IMR-90 (cell line): ENCODE data around the gene DIAPH2. TPM values are rescaled to one million over a fixed set of nuclear protein-coding genes. Genes with fewer than 3 reads are reported as not detected.

Experiments
- ATAC-seq: fragments of 200-7000 bp; cut with Tn5 transposase; 2 replicates; pipeline ENCODE4 v1.9.1; 2020; ENCODE audit warnings: low read depth, mild to moderate bottlenecking, moderate library complexity
- BruUV-seq: library from RNA; stranded (reverse); fragments of 400-500 nt; replicated peaks from 2 replicates; lab custom pipeline; 2021; lab: Mats Ljungman, UMichigan
- CTCF ChIA-PET: fragments of 300-600 bp; formaldehyde crosslinking; extraction: SDS; loops from one replicate; lab custom pipeline; 2021; ENCODE audit warnings: antibody characterized with exemption; lab: Yijun Ruan, JAX
- POLR2A ChIA-PET: fragments of 300-600 bp; sonication (Branson Sonifier 250); formaldehyde crosslinking; loops from one replicate; lab custom pipeline; 2022; ENCODE audit warnings: antibody characterized with exemption; ENCODE audit not compliant: unreplicated experiment; lab: Charles Lee
- DNase-seq: peaks from one replicate; pipeline ENCODE4 v3.0.0; 2013
- H2AFZ ChIP-seq: replicated peaks from 2 replicates; pipeline ENCODE3; 2013; ENCODE audit warnings: low read length, mild to moderate bottlenecking; ENCODE audit not compliant: poor library complexity
- H2AK5ac ChIP-seq: 2 replicates; pipeline ENCODE4 v1.6.1; 2013; ENCODE audit warnings: low read depth, low read length, inconsistent platforms
- H2AK9ac ChIP-seq: replicated peaks from 2 replicates; pipeline ENCODE3; 2013; ENCODE audit warnings: mild to moderate bottlenecking, low read depth, low read length, moderate library complexity; ENCODE audit not compliant: poor library complexity
- H2BK120ac ChIP-seq: 2 replicates; pipeline ENCODE4 v1.6.1; 2013; ENCODE audit warnings: low read depth, low read length, inconsistent platforms
- H2BK15ac ChIP-seq: 3 replicates; pipeline ENCODE4 v1.6.1; 2013; ENCODE audit warnings: low read depth, low read length, inconsistent platforms
- H2BK20ac ChIP-seq: 2 replicates; pipeline ENCODE4 v1.6.1; 2013; ENCODE audit warnings: low read depth, mild to moderate bottlenecking, inconsistent platforms, low read length, moderate library complexity
- H2BK5ac ChIP-seq: 2 replicates; pipeline ENCODE4 v1.6.1; 2013; ENCODE audit warnings: mild to moderate bottlenecking, low read depth, low read length, inconsistent platforms; ENCODE audit not compliant: poor library complexity, severe bottlenecking
- H3K14ac ChIP-seq: replicated peaks from 2 replicates; pipeline ENCODE4 v1.6.1; 2013; ENCODE audit warnings: low read depth, low read length, inconsistent platforms
- H3K18ac ChIP-seq: 2 replicates; pipeline ENCODE4 v1.6.1; 2013; ENCODE audit warnings: low read depth, low read length, control low read depth
- H3K23ac ChIP-seq: 2 replicates; pipeline ENCODE4 v1.6.1; 2013; ENCODE audit warnings: low read depth, low read length, inconsistent platforms
- H3K27ac ChIP-seq: 2 replicates; pipeline ENCODE4 v1.5.1; 2013; ENCODE audit warnings: mild to moderate bottlenecking, control low read depth, low read length; ENCODE audit not compliant: insufficient read depth
- H3K27me3 ChIP-seq: 2 replicates; pipeline ENCODE4 v1.6.1; 2013; ENCODE audit warnings: low read length; ENCODE audit not compliant: control insufficient read depth, insufficient read depth
- H3K36me3 ChIP-seq: 2 replicates; pipeline ENCODE4 v1.6.1; 2013; ENCODE audit warnings: low read length, mixed read lengths; ENCODE audit not compliant: control insufficient read depth, insufficient read depth
- H3K4ac ChIP-seq: 2 replicates; pipeline ENCODE4 v1.6.1; 2013; ENCODE audit warnings: low read depth, low read length, inconsistent platforms
- H3K4me1 ChIP-seq: 2 replicates; pipeline ENCODE4 v1.6.1; 2013; ENCODE audit warnings: low read length, mixed read lengths; ENCODE audit not compliant: control insufficient read depth, insufficient read depth
- H3K4me2 ChIP-seq: 2 replicates; pipeline ENCODE4 v1.6.1; 2013; ENCODE audit warnings: low read depth, mild to moderate bottlenecking, control low read depth, low read length, moderate library complexity
- H3K4me3 ChIP-seq: 2 replicates; pipeline ENCODE4 v1.5.1; 2013; ENCODE audit warnings: low read depth, mild to moderate bottlenecking, control low read depth, low read length, moderate library complexity; ENCODE audit not compliant: insufficient read depth
- H3K56ac ChIP-seq: 2 replicates; pipeline ENCODE4 v1.6.1; 2013; ENCODE audit warnings: low read length, inconsistent platforms; ENCODE audit not compliant: insufficient read depth; ENCODE audit errors: extremely low read depth
- H3K79me1 ChIP-seq, 2 experiments: 2 replicates each; pipeline ENCODE4 v1.6.1; 2013; ENCODE audit warnings: low read length in 2 of 2, inconsistent platforms in 1 of 2, low read depth in 1 of 2
- H3K9ac ChIP-seq: 2 replicates; pipeline ENCODE4 v1.6.1; 2013; ENCODE audit warnings: low read depth, low read length, control low read depth
- H3K9me1 ChIP-seq: 2 replicates; pipeline ENCODE4 v1.6.1; 2013; ENCODE audit warnings: low read length, inconsistent platforms; ENCODE audit not compliant: insufficient read depth
- H3K9me3 ChIP-seq: 2 replicates; pipeline ENCODE4 v1.6.1; 2013; ENCODE audit warnings: low read length; ENCODE audit not compliant: control insufficient read depth, insufficient read depth
- H4K20me1 ChIP-seq: 2 replicates; pipeline ENCODE4 v1.6.1; 2013; ENCODE audit warnings: low read length, inconsistent platforms; ENCODE audit not compliant: insufficient read depth
- H4K5ac ChIP-seq: 2 replicates; pipeline ENCODE4 v1.6.1; 2013; ENCODE audit warnings: mild to moderate bottlenecking, low read depth, low read length, control low read depth
- H4K8ac ChIP-seq, 2 experiments: 2 replicates each; pipeline ENCODE4 v1.6.1; 2013; ENCODE audit warnings: low read depth in 2 of 2, low read length in 2 of 2, control low read depth in 1 of 2, inconsistent platforms in 1 of 2
- H4K91ac ChIP-seq: 2 replicates; pipeline ENCODE4 v1.6.1; 2013; ENCODE audit warnings: low read depth, low read length, inconsistent platforms; ENCODE audit not compliant: insufficient read depth
- CEBPB ChIP-seq: IDR thresholded peaks from 2 replicates; pipeline ENCODE4 v1.6.1; 2012; ENCODE audit warnings: low read depth, low read length, improper control_type of control experiment
- CHD1 ChIP-seq: IDR thresholded peaks from 2 replicates; pipeline ENCODE4 v1.6.1; 2012; ENCODE audit warnings: low read depth, low read length, improper control_type of control experiment
- FOS ChIP-seq: fragments of 150-350 bp; IDR thresholded peaks from 2 replicates; pipeline ENCODE4 v1.6.1; 2016; ENCODE audit warnings: low read depth, low read length
- MXI1 ChIP-seq: IDR thresholded peaks from 2 replicates; pipeline ENCODE4 v1.6.1; 2012; ENCODE audit warnings: low read depth, mild to moderate bottlenecking, low read length, moderate library complexity, borderline replicate concordance
- NFE2L2 ChIP-seq: fragments of 150-350 bp; IDR thresholded peaks from 2 replicates; pipeline ENCODE4 v1.6.1; 2016; ENCODE audit warnings: low read depth, mild to moderate bottlenecking, low read length
- RAD21 ChIP-seq: IDR thresholded peaks from 2 replicates; pipeline ENCODE4 v1.6.1; 2012; ENCODE audit warnings: low read length, improper control_type of control experiment
- RCOR1 ChIP-seq: IDR thresholded peaks from 2 replicates; pipeline ENCODE4 v1.6.1; 2012; ENCODE audit warnings: mild to moderate bottlenecking, low read length, improper control_type of control experiment; ENCODE audit not compliant: insufficient replicate concordance
- RFX5 ChIP-seq: IDR thresholded peaks from 2 replicates; pipeline ENCODE4 v1.8.0; 2012; ENCODE audit warnings: low read depth, mild to moderate bottlenecking, low read length, moderate library complexity
- SMC3 ChIP-seq: fragments of 150-350 bp; IDR thresholded peaks from 2 replicates; pipeline ENCODE4 v1.6.1; 2016; ENCODE audit warnings: low read depth, mild to moderate bottlenecking, antibody characterized with exemption, low read length, moderate library complexity
- WGBS, 2 experiments: methylation state at CpG; one replicate each; pipeline versions ENCODE4 v1.1.5 to v1.1.7; 2013; ENCODE audit warnings: missing lambda C conversion rate in 2 of 2; ENCODE audit not compliant: insufficient read length in 1 of 2; ENCODE audit errors: extremely low coverage in 2 of 2; 5-methylcytosine and 5-hydroxymethylcytosine counted together
- dilution Hi-C: fragments of 300-500 bp; cut with HindIII; formaldehyde crosslinking; loops from one replicate; pipeline ENCODE4 v1.14.3; 2018; ENCODE audit warnings: low sequenced_read_pairs; ENCODE audit not compliant: unreplicated experiment
- in situ Hi-C: fragments of 300-500 bp; cut with MboI; formaldehyde crosslinking; loops from 3 replicates; pipeline ENCODE4 v1.14.3; 2019; ENCODE audit warnings: low sequenced_read_pairs, inconsistent platforms, mixed read lengths
- intact Hi-C: fragments of 100-400 bp; cut with micrococcal nuclease; formaldehyde crosslinking; loops from 2 replicates; pipeline ENCODE4 v1.10.0; 2022
- polyA plus RNA-seq, 3 experiments: library from polyadenylated mRNA; depleted of rRNA; stranded (reverse); fragments of >200 nt; gene quantifications; 2 replicates each; pipeline ENCODE4 v1.2.3, GENCODE V29; 2012; ENCODE audit warnings: low replicate concordance in 1 of 3
- total RNA-seq: library from RNA; depleted of rRNA; stranded (reverse); fragments of >200 nt; gene quantifications from 2 replicates; pipeline ENCODE4 v1.2.3, GENCODE V29; 2012
- TF ChIP-seq, protein P1 (sequence below): conservative IDR thresholded peaks from 2 replicates; pipeline ENCODE4 v1.5.1; 2012; ENCODE audit warnings: mild to moderate bottlenecking, low read depth, low read length, improper control_type of control experiment
- TF ChIP-seq, protein P2 (sequence below): fragments of 150-350 bp; IDR thresholded peaks from 2 replicates; pipeline ENCODE4 v1.6.1; 2016; ENCODE audit warnings: low read depth, mild to moderate bottlenecking, low read length, moderate library complexity, borderline replicate concordance
- TF ChIP-seq, protein P3 (sequence below): fragments of 150-350 bp; IDR thresholded peaks from 2 replicates; pipeline ENCODE4 v1.6.1; 2017; ENCODE audit warnings: mild to moderate bottlenecking, antibody characterized with exemption, low read length, low read depth

DIAPH2 gene
- total and polyA plus RNA-seq, 2 of the 4 experiments (the other 2 are of a cell fraction), result 3.6 to 19.9 TPM

DNA sequence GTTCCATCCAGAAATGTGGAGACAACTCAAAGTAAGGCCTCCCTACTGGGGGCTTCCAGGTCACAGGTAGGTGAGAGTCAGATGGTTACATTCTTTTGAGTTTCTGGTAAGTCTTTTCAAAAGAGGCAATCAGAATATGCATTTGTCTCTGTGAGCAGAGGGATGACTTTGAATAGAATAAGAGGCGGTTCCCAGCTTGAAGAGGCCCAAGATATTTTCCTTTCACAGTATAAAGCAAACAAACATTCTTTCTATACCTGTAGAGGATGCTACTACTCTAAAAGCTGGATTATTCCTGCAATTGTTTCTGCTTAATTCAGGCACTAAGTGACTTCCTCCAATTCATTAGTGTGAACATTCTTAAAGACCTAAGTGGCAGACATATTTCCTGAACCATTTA lies 44.4 kb downstream of the DIAPH2 start:
- Histone ChIP-seq H4K5ac (no peak overlapping the region), H2BK5ac (no peak overlapping the region), H3K4me1 (no peaks in the 10 kb centered on the region), H2AK5ac (no peak overlapping the region), H3K4me3 (no peak overlapping the region), H3K4ac (no peak overlapping the region), H3K9me1 (no peaks in the 10 kb centered on the region), H3K27ac (no peak overlapping the region), H4K20me1 (no peaks in the 10 kb centered on the region), H2BK20ac (no peak overlapping the region), H3K14ac (no peak overlapping the region), H3K27me3 (no peaks in the 10 kb centered on the region), H3K36me3 (no peaks in the 10 kb centered on the region), H2AFZ (no peak overlapping the region), H3K9me3 (no peaks in the 10 kb centered on the region), H3K4me2 (no peak overlapping the region), H4K91ac (no peak overlapping the region), H3K9ac (no peak overlapping the region), H4K8ac (no peak overlapping the region), H3K18ac (no peak overlapping the region), H3K56ac (no peak overlapping the region), H2BK15ac (no peak overlapping the region), H2BK120ac (no peak overlapping the region), H3K79me1 (peaks cover 0 to 3% of the 10 kb centered on the region in 2 experiments; a peak in 2 of 4 replicates), H3K23ac (no peak overlapping the region), H2AK9ac (no peak overlapping the region)
- dilution Hi-C loops (no loop called here), intact Hi-C loops (no loop called here), in situ Hi-C loops (no loop called here)
- DNase-seq, result no peak
- ATAC-seq, result no peak
- TF ChIP-seq RCOR1, result no peak
- TF ChIP-seq NFE2L2, result no peak
- TF ChIP-seq, protein P1, sequence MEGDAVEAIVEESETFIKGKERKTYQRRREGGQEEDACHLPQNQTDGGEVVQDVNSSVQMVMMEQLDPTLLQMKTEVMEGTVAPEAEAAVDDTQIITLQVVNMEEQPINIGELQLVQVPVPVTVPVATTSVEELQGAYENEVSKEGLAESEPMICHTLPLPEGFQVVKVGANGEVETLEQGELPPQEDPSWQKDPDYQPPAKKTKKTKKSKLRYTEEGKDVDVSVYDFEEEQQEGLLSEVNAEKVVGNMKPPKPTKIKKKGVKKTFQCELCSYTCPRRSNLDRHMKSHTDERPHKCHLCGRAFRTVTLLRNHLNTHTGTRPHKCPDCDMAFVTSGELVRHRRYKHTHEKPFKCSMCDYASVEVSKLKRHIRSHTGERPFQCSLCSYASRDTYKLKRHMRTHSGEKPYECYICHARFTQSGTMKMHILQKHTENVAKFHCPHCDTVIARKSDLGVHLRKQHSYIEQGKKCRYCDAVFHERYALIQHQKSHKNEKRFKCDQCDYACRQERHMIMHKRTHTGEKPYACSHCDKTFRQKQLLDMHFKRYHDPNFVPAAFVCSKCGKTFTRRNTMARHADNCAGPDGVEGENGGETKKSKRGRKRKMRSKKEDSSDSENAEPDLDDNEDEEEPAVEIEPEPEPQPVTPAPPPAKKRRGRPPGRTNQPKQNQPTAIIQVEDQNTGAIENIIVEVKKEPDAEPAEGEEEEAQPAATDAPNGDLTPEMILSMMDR, result no peak
- no peak for TF ChIP-seq MXI1
- TF ChIP-seq CEBPB, result no peak
- no peak for TF ChIP-seq RFX5
- TF ChIP-seq RAD21, result no peak
- no peak for TF ChIP-seq SMC3
- TF ChIP-seq FOS, result no peak
- TF ChIP-seq, protein P2, sequence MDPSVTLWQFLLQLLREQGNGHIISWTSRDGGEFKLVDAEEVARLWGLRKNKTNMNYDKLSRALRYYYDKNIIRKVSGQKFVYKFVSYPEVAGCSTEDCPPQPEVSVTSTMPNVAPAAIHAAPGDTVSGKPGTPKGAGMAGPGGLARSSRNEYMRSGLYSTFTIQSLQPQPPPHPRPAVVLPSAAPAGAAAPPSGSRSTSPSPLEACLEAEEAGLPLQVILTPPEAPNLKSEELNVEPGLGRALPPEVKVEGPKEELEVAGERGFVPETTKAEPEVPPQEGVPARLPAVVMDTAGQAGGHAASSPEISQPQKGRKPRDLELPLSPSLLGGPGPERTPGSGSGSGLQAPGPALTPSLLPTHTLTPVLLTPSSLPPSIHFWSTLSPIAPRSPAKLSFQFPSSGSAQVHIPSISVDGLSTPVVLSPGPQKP, result no peak
- TF ChIP-seq, protein P3, sequence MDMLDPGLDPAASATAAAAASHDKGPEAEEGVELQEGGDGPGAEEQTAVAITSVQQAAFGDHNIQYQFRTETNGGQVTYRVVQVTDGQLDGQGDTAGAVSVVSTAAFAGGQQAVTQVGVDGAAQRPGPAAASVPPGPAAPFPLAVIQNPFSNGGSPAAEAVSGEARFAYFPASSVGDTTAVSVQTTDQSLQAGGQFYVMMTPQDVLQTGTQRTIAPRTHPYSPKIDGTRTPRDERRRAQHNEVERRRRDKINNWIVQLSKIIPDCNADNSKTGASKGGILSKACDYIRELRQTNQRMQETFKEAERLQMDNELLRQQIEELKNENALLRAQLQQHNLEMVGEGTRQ, result no peak
- no peak for TF ChIP-seq CHD1
- CTCF ChIA-PET, result no interaction called here
- no CpG with 5 or more reads among the region's 1 CpG for WGBS, 2 experiments
- POLR2A ChIA-PET, result no interaction called here
- no TSS peak for BruUV-seq
